GM10266 (cell line): ENCODE data around the gene MLX.
A peak's percentile ranks its signal among the peaks of the same experiment; 100 is the strongest.
"Not testable (repeated sequence)": the region's sequence is repeated elsewhere in the genome, so short reads cannot be mapped to it uniquely, and the experiment has no call there.

Experiments used
- DNase-seq: peaks from one replicate; pipeline ENCODE4 v3.0.0; 2012; ENCODE audit errors: extremely low spot score
- TF ChIP-seq, protein P1 (sequence below): IDR thresholded peaks from 2 replicates; pipeline ENCODE4 v1.5.1; 2012; ENCODE audit warnings: mild to moderate bottlenecking, low read depth; ENCODE audit not compliant: control insufficient read depth, insufficient read depth; ENCODE audit errors: missing control alignments

Gene MLX

DNA sequence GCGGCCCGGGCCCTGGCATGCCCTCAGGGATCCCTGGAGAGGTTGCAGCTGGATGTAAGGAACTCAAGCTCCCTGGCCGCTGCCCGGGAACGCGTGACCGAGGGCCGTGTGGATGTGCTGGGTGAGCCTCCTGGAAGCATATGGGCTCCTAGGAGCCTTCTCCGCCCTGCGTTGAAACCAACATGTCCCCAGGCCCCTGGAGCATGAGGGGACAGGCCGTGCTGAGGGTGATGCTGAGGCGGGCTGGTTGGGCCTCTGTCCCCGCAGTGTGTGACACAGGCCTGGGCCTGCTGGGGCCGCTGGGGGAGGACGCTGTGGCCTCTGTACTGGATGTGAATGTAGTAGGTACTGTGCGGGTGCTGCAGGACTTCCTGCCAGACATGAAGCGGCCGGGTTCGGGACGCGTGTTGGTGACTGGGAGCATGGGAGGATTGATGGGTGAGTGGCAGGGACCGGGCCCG is 19.9 kb upstream of the MLX start:
- DNase-seq = no peak

DNA sequence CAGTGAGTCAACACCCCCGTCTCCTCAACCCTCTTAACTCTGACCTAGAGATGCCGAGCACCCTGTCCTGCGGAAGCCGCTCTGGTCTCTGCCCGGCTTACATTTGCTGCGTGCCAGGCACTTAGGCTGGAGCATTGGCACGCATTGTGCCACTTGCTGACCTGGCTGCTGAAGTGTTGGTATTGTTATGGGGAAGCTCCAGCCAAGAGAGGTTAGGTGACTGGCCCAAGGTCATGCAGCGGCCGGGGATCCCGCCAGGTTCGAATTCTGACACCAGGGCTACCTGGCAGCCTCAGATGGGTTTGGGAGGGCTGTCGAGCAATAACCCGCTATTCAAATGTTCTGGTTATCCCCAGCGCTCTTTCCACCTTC is 19.2 kb upstream of the MLX start:
- TF ChIP-seq, protein P1, sequence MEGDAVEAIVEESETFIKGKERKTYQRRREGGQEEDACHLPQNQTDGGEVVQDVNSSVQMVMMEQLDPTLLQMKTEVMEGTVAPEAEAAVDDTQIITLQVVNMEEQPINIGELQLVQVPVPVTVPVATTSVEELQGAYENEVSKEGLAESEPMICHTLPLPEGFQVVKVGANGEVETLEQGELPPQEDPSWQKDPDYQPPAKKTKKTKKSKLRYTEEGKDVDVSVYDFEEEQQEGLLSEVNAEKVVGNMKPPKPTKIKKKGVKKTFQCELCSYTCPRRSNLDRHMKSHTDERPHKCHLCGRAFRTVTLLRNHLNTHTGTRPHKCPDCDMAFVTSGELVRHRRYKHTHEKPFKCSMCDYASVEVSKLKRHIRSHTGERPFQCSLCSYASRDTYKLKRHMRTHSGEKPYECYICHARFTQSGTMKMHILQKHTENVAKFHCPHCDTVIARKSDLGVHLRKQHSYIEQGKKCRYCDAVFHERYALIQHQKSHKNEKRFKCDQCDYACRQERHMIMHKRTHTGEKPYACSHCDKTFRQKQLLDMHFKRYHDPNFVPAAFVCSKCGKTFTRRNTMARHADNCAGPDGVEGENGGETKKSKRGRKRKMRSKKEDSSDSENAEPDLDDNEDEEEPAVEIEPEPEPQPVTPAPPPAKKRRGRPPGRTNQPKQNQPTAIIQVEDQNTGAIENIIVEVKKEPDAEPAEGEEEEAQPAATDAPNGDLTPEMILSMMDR = no peak
- no peak for DNase-seq

More for the DNA sequence above, 19.9 kb upstream of the MLX start:
- TF ChIP-seq, protein P1 = no peak

DNA sequence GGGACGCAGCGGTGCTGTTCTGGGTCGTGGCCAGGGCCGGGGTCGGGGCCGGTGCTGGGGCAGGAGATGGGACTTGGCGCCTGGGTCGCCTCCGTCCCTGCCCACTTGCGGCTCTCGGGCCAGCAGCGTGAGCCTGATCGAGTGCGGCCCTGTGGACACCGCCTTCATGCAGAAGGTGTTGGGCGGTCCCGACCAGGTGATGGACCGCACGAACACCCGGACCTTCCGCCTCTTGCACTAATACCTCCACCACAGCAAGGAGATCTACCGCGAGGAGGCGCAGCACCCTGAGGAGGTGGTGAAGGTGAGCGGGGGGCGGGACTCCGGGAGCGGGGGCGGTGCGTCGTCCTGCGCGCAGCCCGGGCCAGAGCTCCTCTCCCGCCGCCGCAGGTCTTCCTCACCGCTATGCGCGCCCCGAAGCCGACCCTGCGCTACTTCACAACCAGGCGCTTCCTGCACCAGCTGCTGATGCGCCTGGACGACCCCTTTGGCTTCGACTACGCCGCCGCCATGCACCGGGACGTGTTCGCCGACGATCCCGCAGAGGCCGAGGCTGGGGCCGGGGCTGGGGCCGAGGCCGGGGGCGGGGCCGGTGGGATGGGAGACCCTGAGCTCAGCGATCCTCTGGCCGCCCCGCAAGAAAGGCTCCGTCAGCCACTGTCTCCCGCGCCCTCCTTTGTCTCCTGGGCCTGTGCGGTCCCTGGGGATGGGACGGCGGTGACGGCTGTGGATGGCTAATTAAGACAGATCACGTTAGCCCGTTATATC is 18.6 kb upstream of the MLX start:
- TF ChIP-seq, protein P1 = peak; percentile 79
- DNase-seq = peak; percentile 93

DNA sequence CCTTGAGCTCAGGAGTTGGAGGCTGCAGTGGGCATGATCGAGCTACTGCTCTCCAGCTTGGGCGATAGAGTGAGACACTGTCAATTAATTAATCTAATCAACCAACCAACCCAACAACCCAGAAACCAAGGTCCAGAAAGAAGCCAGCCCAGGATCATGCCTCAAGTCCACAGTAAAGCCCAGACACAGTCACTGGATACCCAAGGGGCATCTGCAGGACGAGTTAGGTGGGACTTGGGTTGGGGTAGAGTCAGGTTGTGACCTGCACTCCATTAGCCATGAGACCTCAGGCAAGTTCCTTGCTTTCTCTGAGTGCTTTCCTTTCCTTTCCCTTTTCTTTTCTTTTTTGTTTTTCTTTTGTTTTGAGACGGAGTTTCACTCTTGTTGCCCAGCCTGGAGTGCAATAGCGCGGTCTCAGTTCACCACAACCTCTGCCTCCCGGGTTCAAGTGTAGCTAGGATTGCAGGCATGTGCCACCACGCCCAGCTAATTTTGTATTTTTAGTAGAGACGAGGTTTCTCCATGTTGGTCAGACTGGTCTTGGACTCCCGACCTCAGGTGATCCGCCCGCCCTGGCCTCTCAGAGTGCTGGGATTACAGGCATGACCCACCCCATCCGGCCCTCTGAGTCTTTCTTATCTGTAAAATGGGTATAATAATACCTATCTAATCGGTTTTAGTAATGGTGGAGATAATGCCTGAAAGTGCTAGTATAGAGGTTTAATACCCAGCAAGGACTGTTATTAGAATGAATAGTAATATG is 17.7 kb upstream of the MLX start:
- no peak for DNase-seq
- TF ChIP-seq, protein P1 = no peak

DNA sequence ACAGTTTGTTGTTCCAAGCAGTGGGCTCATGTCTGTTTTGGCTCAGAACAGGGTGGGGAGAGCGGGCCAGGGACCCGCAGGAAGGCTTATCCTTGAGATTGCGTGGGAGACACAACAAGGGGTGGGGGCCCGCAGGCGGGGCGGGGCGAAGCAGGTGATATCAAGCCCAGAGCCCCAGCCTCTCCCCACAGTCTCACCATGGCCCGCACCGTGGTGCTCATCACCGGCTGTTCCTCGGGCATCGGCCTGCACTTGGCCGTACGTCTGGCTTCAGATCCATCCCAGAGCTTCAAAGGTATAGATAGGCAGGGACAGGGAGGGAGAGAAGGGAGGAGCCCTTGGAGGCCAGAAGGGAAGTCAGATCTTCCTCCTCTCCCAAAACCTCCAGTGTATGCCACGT is 14.2 kb upstream of the MLX start, which contains the start of gene HSD17B1:
TSS of gene HSD17B1 (plus strand) at position 188 of the 400 bp plus-strand sequence. CDS start at position 199, 11 bp downstream.
- not testable (repeated sequence) for DNase-seq

DNA sequence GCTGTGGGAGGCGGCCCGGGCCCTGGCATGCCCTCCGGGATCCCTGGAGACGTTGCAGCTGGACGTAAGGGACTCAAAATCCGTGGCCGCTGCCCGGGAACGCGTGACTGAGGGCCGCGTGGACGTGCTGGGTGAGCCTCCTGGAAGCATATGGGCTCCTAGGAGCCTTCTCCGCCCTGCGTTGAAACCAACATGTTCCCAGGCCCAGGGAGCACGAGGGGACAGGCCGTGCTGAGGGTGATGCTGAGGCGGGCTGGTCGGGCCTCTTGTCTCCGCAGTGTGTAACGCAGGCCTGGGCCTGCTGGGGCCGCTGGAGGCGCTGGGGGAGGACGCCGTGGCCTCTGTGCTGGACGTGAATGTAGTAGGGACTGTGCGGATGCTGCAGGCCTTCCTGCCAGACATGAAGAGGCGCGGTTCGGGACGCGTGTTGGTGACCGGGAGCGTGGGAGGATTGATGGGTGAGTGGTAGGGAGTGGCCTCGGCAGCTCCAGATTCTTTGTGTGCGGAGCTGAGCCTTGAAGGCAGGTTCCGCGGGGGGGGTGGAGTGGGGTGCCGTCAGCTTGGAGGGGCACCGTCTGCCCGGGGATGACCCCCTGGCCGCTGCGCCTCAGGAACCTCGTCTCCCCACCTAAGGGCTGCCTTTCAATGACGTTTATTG is 13.6 kb upstream of the MLX start:
- DNase-seq = no peak
- TF ChIP-seq, protein P1 = no peak

DNA sequence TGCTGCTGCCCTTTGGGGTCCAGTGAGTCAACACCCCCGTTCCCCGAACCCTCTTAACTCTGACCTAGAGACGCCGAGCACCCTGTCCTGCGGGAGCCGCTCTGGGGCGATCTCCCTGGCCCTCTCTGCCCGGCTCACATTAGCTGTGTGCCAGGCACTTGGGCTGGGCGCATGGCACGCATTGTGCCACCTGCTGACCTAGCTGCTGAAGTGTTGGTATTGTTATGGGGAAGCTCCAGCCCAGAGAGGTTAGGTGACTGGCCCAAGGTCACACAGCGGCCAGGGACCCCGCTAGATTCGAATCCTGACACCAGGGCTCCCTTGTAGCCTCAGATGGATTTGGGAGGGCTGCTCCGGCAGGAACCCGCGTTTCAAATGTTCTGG is 13.0 kb upstream of the MLX start:
- no peak for DNase-seq
- TF ChIP-seq, protein P1 = peak; percentile 0
